GM04503 (cell line): ENCODE data around the gene GNB1.
"Not testable (repeated sequence)": the region's sequence is repeated elsewhere in the genome, so short reads cannot be mapped to it uniquely, and the experiment has no call there.

ENCODE experiments used
- DNase-seq: peaks from one replicate; pipeline ENCODE4 v3.0.0-alpha.2; 2012; ENCODE audit warnings: low read depth

Gene GNB1

DNA sequence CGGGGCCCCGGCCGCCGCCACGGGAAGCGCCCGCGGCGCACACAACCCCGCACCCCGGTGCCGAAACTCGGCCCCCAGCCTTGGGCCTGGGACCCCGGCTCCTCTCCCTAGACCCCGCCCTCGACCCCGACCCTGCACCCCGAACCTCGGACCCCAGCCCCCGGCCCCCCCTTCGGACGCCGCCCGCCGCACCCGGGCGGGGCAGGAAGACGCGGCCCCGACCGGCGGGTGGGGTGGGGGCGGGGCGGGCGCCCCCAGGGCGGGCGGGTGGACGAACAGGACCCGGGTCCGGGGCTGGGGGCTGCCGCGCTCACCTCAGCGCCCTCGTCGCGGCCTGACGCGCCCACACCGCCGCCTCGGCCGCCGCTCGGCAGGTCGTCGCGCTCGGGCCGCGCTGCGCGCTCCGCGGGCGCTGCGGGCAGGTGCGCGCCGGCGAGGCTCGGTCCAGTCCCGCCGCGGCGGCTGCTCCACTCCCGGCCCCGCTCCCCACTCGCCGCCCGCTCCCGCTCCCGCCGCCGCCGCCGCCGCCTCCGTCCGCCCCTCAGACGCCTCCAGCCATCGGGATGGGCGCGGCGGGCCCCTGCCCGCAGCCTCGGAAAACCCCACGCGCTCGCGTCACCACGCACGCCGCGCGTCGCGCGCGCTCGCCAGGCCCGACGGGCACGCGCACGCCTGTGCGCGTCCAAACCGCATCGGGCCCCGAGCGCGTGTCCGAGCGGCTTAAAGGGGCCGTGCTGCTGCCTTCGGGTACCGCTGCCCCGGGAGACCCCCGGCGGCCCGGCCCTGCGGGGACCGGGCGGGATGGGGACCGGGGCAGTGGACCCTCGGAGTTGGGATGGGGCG, at the start of gene GNB1:
TSS of gene GNB1 (minus strand) at position 582 of the 843 bp plus-strand sequence. CDS start 65,634 bp downstream, outside the sequence.
- DNase-seq, result peak; percentile 37

DNA sequence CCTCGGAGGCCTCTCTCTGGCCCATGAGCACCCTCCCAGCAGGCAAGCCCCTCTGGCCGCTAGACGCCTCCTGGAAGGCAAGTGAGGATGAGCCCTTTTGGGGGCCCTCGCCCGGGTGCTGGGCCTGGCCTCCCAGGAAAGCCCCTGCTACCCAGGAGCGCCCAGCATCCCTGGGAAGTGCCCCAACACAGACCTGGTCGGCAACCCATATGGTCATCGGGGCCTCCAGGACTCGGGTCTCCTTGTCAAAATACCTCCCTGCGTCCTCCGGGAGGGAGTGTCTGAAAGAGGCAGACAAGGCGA, 49.2 kb upstream of the GNB1 start:
- DNase-seq, result no peak

DNA sequence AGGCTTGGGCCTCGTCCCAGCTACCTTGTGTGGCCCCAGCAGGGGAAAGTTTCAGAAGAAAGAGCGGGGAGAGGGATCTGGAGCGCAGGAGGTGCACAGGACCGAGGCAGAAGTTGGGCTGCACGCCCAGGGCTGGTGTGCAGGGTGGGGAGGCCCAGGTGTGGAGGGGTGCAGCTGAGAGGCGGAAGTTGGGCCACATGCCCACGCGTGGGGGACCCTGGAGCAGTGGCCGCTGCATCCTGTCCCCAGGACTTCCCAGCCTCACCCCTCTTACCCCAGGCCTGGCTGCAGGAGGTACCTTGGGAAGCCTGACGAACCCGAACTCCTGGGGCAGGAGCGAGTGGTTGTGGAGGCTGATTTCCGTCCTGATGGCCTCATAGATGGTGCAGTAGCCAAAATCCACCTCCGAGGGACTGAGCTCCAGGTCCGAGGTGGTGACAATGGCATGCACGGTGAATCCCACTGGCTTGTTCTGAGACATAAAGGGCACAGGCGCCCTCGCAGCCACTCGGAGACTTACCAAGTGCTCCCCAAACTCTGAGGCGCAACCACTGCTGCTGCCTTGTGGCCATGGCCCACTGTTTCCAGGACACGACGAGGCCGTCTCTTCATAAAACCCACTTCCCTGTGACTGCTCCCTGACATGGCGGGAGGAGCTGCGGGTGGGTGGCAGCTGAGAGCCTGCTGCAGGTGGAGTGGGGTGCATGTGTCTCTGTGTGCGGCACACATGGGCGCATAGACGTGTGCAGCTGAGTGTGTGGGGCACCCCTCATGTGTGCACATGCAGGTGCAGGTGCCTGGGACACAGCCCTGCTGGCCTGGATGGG, 48.6 kb upstream of the GNB1 start:
- DNase-seq, result no peak

DNA sequence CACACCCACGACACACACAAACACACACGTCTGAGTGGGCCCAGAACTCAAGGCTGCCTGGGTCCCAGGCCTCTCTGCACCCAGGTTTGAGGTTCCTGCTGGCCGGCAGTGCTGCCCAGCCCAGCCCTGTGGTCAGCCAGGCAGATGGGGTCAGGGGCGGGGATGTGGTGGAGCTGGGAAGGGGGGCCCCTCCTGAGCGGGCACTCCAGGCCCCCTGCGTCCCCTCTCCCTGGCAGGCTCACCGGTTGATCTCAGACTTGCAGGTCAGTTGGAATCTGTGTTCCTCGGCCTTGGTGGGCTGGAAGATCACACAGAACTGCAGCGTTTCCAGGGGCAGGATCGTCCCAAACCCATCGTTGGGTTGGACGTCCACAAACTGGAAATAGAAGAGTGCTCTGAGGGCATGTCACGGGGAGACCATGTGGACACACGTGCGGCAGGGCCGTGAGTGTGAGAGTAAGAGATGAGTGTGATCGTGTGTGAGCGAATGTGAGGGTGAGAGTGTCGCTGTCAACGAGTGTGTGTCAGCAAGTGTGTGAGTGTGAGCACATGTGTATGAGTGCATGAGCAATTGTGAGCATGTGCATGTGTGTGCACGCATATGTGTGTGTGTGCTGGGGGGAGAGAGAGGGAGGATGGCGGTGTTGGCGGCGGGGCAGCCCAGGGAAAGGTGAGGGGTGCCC, 47.9 kb upstream of the GNB1 start:
- DNase-seq, result no peak

DNA sequence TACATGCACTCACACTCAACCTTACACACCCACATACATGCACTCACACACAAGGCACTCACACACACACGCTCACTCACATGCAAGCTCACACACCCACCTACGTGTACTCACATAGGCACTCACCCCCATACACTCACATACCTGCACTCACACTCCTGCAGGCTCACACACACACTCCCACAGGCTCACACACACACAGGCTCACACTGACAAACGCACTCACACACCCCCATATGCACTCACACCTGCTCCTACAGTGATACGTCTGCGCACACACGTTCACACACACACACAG, 47.3 kb upstream of the GNB1 start:
- DNase-seq, result no peak

DNA sequence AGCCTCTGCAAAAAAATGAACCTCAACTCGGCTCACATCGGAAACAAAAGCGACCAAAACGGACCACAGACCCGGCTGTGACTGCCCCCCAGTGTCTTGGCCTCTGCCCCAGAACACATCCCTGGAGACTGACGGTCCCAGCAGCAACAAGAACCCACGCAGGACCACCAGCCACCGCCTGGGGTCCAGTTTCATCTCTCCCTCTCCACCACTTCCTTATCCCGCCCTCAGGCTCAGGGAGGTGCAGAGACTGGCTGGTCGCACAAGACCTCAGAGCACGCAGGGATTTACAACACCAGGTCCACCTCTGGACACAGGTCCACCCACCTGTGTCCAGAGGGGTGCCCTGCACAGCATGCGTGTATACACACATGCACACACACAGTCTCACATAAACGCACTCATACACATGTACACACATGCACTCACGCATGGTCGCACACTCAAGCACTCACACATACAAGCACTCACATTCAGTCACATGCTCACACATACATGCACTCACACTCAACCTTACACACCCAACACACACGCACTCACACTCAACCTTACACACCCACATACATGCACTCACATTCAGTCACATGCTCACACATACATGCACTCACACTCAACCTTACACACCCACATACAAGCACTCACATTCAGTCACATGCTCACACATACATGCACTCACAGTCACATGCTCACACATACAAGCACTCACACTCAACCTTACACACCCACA, 46.8 kb upstream of the GNB1 start:
- DNase-seq, result no peak

DNA sequence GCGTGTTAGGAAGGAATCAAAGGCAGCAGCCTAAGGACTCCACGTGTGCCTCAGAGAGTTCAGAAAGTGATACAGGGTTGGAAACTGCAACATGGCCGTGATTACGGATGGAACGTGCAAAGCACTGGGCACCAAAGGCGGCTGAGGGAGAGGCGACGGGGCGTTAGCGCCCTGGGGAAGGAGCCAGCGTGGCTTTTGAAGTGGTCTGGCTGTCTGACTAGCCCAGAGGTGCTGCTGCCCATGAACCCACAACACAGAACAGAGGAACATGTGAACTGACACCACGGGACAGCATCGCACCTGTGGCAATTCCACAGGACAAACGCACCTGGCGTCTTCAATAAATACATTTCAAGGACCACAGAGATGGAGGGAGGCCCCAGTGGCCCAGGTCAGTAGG, 46.2 kb upstream of the GNB1 start:
- no peak for DNase-seq

DNA sequence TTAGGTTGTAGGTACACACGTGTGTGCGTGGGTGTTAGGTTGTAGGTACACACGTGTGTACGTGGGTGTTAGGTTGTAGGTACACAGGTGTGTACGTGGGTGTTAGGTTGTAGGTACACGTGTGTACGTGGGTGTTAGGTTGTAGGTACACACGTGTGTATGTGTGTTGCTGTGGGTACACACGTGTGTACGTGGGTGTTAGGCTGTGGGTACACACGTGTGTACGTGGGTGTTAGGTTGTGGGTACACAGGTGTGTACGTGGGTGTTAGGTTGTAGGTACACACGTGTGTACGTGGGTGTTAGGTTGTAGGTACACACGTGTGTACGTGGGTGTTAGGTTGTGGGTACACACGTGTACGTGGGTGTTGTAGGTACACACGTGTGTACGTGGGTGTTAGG, 44.0 kb upstream of the GNB1 start:
- not testable (repeated sequence) for DNase-seq

DNA sequence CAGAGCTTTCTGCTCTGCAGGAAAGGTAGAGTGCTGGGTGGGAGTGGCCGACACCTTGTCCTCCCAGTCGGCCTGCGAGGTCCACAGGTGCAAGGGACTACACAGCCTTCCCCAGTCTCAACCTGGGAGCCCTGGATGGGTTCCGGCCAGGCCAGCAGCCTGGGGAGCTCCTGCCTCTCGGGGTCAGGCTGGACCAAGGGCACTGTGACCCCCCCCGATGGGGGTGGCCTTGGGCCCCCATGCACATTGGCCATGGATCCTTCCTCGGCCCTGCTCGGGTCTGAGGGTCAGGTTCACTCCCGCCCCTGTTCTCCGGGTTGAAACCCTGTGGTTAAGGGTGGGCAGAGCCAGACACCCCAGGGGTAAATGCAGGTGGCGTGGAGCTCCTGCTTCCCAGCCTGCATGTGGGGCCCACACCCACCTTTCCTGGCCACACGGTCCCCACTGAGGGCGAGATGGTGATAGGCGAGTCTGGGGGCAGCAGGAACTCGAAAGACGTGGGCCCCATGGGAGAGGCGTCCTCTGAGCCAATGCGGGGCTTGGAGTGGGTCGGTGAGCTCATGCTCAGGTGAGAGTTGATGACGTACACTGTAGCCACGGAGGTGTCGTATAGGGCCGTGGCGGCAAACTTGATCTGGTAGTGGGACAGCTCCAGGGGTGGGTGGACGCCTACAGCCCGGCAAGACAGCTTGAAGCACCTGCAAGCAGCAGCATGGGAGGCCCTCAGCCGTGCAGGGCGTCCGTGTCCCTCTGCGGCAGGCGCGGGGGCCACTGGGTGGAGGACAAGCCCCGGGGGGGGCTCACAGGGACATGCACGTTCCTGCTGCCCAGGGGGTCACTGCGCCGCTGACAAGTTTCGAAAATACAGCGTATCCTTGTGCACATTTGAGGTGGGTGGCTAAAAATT, 39.0 kb upstream of the GNB1 start:
- no peak for DNase-seq

DNA sequence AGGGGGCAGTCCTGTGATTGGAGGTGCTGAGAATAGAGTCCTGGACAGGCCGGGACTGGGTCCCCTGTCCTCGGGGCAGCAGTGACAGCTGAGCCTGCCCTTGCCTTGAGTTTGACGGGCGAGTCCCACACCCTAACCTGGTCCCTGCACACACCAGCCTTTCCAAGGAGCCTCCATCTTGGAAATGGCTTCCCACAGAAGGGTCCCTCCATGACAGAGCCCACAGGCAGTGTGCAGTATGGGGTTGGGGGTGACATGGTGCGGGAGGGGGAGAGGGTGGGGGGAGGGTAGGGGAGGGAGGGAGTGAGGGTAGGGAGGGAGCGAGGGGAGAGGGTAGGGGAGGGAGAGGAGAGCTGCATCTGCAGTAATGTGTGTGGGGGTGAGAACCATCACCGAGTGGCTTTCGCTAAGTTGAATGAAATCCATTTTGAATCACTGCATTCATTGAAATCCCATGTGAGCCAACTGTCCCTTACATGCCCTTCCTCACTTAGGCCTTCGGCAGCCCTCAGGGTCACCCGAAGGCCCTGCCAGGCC, 38.3 kb upstream of the GNB1 start:
- no peak for DNase-seq

DNA sequence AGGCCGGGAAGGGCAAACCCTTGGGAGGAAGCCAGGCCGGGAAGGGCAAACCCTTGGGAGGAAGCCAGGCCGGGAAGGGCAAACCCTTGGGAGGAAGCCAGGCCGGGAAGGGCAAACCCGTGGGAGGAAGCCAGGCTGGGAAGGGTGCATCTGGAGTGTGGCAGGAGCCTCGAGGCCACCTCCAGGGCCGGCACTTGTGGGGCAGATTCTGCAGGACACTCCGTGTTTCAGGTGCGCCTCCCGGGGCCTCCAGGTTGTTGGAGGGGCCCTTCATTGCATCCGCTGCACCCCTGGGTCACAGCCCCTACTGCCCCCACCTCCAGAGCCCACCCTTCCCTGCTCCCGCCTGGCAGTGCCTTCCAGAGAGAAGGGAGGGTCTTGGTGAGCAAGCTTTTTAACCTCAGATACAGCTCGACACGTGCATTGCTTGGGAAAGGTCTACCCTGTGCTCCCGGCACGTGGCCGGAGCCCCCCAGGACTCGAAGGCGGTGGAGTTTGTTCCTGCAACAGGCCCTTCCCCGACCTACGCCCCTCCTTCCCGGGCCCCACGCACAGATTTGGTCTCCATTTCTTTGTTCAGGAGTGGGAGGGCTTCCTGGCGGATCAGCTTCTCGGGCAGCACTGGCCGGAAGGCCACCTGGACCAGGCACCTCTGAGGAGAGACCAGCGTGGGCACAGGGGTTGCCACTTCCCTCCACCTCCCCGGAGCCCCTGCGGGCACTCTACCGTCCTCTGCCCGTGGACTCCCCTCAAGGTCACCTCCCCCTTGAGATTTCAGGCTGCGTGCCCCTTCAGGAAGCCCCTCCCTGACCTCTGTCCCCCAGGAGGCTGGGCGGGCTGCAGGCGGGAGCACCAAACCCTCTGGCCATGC, 37.6 kb upstream of the GNB1 start:
- no peak for DNase-seq

DNA sequence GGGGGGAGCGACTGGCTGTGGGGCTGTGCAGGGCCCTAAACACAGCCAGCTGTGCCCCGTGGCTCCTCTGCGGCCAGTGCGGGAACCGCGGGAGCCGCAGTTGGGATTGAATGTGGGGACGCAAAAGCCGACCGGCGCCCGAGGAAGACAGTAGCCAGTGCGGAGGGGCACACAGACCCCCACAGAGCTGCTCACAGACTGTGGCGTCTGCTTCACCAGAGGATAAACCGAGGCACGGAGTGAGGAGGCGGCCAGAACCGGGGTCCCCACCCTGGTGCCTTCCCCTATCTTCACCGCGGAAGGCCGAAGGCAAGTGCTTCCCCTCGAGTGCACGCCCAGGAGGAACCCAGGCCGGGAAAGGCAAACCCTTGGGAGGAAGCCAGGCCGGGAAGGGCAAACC, 36.9 kb upstream of the GNB1 start:
- no peak for DNase-seq

DNA sequence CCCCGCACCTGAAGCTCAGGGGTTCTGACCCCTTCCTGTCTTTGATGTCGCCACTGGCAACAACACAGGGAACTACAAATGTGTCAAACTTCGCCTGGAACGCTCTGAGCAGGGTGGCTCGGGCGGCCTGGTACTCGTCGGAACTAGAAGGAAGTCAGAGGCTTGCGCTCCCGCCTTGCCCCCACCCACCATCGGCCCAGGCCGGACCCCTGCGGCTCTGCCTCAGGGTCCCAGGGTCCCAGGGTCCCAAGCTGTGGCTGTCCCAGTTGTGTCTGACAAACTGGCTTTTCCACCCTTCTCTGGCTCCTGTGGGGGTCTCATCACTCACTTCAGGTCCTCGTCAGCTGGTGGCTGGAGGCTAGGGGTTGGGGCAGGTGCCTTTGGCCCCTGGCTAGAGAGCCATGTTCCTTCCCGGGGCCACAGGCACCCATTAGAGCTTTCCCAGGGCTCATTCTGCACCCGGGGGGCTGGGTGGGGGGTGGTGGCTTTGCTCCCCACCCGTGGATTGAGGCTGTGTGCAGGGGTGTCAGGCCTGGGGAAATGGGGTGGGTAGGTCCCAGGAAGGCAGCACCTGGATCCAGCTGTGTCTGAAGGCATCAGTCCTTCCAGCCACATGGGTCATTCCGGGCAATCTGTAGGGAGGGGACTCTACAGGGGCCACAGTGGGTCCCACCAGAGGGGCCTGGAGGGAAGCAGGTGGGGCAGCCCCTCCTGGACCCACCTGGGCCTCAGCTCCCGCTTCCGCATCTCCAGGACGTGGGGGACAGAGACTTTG, 36.2 kb upstream of the GNB1 start:
- no peak for DNase-seq

DNA sequence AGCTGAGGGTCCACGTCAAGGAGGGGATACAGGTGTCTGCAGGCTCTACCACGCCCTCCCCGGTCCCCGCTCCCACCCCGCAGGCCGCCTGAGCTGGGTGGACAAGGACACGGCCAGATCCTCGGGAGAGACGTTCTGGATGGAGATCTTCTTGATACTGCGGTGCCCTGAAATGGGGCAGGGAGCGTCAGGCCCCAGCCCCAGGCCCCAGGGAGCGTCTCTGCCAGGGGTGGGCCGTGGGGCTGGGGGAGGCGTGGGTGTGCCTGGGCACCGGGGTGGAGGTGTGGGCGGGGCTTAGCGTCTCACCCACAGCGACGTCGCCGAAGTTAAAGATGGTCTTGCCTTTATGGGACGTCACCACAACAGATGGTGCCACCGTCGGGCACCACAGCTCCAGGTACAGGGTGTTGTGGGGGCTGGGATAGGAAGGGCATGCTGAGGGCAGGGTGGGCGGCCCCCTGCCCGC, 35.5 kb upstream of the GNB1 start:
- DNase-seq, result no peak

DNA sequence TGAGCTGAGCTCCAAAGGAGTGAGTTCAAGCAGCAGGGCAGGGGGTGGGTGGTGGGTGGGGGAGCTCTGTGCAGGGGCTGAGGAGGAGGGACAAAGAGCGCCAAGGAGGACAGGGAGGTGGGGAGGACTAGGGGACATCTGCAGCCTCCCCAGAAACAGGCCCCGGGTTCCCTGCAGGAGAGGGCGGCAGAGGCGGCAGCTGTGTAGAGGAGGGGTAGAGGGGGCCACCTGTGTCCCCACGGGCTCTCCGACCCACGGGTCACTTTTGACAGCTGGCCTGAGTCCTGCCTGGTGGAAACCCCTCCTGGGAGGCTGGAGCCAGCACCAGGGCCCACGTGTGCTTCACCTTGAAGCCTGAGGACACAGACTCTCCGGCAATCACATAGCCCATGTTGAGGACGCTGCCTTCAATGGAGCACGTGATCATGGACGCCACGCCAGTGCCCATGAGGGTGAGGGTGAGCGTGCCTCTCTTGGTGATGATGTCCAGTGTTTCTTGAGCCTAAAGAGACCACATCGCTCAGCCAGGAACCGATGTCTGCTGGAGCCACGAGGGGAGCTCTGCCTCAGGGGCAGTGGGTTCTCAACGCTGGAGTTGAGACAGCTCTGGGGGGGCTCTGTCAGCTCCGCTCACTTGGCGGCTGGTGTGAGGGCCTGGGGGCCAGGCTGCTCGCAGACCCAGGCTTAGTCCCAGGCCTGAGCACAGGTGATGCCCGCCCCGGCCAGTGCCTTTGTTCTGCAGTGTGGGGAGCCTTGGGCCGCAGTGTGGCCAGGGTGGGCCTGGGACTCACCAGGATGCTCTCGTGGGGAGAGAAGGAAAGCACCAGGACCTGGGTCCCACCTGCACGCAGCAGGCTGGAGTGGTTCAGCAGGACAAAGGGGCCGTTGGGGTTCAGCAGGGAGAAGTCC, 34.8 kb upstream of the GNB1 start:
- DNase-seq, result no peak

DNA sequence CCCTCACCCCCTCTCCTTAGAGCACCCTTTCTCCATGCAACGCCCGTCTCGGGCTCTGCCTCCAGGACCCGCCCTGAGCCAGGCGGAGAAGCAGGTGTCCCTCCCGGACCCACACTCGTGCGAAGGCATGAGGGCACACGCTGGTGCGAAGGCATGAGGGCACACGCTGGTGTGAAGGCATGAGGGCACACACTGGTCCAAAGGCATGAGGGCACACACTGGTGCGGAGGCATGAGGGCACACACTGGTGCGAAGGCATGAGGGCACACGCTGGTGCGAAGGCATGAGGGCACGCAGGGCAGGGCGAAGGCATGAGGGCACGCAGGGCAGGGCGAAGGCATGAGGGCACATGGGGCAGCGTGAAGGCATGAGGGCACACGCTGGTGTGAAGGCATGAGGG, 34.0 kb upstream of the GNB1 start:
- DNase-seq, result no peak

DNA sequence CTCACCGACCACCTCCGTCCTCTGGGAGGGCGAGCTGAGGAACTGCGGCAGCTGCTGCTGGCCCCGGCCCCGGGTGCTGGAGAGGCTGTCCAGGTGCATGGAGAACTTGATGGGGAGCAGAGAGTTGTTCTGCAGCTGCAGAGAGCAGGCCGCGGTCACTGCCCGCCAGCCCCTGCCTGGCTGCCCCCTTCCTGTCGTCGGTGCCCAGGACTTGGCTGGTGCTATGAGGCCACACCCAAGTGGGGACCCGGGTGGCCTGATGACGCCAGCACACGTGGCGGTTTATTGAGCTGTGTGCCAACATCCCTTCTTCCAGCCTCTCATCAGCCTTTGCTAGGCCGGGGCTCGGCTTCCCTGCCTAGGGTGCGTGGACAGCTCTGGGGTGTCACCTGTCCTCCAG, 33.5 kb upstream of the GNB1 start:
- no peak for DNase-seq
